HL-60 (cell line): ENCODE measurements around the gene RMDN2.

Experiments used
- DNase-seq, 2 experiments: peaks; one replicate each; pipeline ENCODE4 v3.0.0-alpha.2; 2010 to 2020; ENCODE audit warnings: low read depth in 1 of 2, low spot score in 1 of 2
- H3K27ac ChIP-seq: fragments of 250-450 bp; sonication (Bioruptor Pico); replicated peaks from 2 replicates; pipeline ENCODE4 v1.5.1; 2020; ENCODE audit warnings: mild to moderate bottlenecking, moderate library complexity
- H3K27me3 ChIP-seq: fragments of 250-450 bp; sonication (Bioruptor Pico); 2 replicates; pipeline ENCODE4 v1.5.1; 2021; ENCODE audit warnings: mild to moderate bottlenecking, moderate library complexity; ENCODE audit not compliant: insufficient read depth, poor library complexity, severe bottlenecking
- H3K4me3 ChIP-seq: replicated peaks from 2 replicates; pipeline ENCODE4 v1.5.1; 2011; ENCODE audit warnings: mild to moderate bottlenecking, control low read depth, low read length; ENCODE audit not compliant: insufficient read depth
- CTCF ChIP-seq: IDR thresholded peaks from one replicate; pipeline ENCODE4 v1.5.1; 2011; ENCODE audit warnings: low read length, control low read depth, inconsistent platforms; ENCODE audit not compliant: insufficient read depth
- GABPA ChIP-seq: IDR thresholded peaks from 2 replicates; pipeline ENCODE4 v1.6.1; 2012; ENCODE audit warnings: low read depth
- POLR2AphosphoS5 ChIP-seq: IDR thresholded peaks from 2 replicates; pipeline ENCODE4 v1.6.1; 2012; ENCODE audit warnings: low read depth
- REST ChIP-seq: IDR thresholded peaks from 2 replicates; pipeline ENCODE4 v1.6.1; 2012; ENCODE audit warnings: low read depth; ENCODE audit not compliant: insufficient replicate concordance
- SPI1 ChIP-seq: IDR thresholded peaks from 2 replicates; pipeline ENCODE4 v1.6.1; 2012; ENCODE audit warnings: low read depth, mild to moderate bottlenecking, borderline replicate concordance

Gene RMDN2

DNA sequence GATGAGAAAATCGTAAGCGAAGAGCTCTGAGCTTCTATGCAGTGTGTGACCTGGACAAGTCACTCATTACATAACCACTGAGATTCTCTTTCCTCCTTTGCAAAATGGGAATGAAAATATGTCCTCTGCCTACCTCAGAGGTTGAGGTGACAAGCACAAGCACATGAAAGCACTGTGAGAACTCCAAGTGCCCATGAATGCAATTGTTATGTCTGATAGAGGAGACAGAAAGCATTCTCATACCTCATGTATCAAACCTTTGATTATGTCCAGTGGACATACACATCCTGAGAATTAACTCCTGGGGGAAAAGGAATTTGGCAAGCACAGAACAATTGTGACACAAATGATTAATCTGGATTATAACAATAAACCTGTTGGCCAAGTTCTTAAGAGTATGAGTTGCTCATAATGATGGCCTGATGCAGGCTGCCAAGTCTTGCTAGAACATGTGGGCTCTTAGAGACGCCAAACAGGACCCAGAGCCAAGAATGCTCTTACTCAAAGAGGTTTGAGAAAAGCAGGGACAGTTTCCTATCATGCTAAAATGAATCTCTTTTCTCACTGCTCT, 8.5 kb upstream of the RMDN2 start:
- no peak for TF ChIP-seq GABPA
- Histone ChIP-seq H3K27me3 (no peaks in the 10 kb centered on the region), H3K27ac (no peak overlapping the region), H3K4me3 (no peak overlapping the region)
- DNase-seq: no peak

DNA sequence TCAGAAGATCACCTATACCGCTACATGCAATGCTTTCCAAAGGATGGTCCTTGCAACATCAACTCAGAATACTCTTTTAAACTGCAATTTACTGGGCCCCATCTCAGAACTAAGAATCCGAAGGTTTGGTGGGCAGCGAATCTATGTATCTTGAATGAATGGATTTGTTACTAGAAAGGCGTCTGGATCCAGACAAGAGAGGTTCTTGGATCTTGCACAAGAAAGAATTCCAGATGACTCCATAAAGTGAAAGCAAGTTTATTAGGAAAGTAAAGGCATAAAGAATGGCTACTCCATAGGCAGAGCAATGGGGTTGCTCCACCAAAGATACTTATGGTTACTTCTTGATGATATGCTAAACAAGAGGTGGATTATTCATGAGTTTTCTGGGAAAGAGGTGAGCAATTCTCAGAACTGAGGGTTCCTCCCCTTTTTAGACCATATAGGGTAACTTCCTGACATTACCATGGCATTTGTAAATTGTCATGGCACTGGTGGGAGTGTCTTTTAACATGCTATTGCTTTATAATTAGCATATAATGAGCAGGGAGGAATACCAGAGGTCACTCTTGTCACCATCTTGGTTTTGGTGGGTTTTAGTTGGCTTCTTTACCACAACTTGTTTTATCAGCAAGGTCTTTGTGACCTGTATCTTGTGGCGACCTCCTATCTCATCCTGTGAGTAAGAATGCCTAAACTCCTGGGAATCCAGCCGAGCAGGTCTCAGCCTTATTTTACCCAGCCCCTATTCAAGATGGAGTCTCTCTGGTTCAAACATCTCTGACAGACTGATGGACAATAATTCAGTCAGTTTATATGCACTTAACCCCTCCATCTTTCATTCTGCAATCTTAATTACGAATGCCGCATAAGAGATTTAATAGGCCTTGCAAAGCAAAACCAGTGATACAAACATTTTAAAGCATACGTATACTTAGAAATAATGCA, 7.5 kb upstream of the RMDN2 start:
- Histone ChIP-seq H3K4me3 (no peak overlapping the region), H3K27ac (no peak overlapping the region), H3K27me3 (no peaks in the 10 kb centered on the region)
- DNase-seq: no peak
- no peak for TF ChIP-seq POLR2AphosphoS5
- TF ChIP-seq CTCF: no peak
- TF ChIP-seq GABPA: no peak
- no peak for TF ChIP-seq SPI1
- no peak for TF ChIP-seq REST

DNA sequence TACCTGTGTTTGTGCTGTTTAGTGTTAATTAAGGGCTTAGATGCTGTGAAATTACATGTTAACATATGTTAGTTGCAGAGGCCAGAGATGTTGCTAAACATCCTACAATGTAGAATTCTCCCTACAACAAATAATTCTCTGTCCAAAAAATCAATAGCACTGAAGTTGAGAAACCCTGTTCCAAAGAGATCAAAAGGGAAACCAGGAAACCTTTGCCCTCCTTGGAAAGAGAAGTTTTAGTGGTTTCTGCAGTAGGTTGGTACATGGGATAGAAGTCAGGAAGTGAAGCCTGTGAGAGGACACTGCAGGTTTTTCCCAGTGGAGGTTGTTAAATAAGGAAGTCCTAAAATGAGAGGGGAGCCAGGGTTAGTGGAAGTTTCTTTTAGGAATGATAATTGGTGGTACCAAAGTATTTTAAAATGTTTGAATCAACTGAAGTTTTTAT, 6.3 kb upstream of the RMDN2 start:
- Histone ChIP-seq H3K4me3 (no peak overlapping the region), H3K27ac (no peak overlapping the region), H3K27me3 (no peaks in the 10 kb centered on the region)
- TF ChIP-seq REST (no peak), GABPA (no peak), SPI1 (no peak), POLR2AphosphoS5 (no peak), CTCF (no peak)
- no peak for DNase-seq

DNA sequence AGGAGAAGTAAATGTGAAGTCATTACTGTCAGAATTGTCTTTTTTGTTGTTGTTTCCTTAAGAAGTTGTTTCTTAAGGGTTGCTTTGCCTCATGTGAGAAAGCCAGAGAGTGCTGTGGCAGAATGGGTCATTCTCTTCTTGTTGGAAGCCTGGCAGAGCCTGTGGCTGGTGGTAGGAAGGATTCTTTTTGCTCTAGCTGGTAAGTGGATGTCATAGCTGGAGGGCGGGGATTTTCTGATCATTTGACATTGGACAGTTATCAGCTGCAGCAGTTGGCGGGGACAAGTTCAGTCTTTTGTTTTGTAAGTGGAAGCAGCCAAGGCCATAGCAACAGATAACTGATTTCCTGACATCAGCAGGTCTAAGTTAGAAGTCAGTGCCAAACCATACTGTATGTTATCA, 5.5 kb upstream of the RMDN2 start:
- H3K27me3 ChIP-seq: no peaks in the 10 kb centered on the region
- TF ChIP-seq REST (no peak), GABPA (no peak), POLR2AphosphoS5 (no peak), CTCF (no peak), SPI1 (no peak)
- no peak overlapping the region for H3K27ac ChIP-seq
- no peak overlapping the region for H3K4me3 ChIP-seq
- DNase-seq: no peak
